GM19023 (cell line): ENCODE data around the gene SEMA4D.
"Not testable (repeated sequence)": the region's sequence is repeated elsewhere in the genome, so short reads cannot be mapped to it uniquely, and the experiment has no call there.

ENCODE experiments used
- ATAC-seq: cut with Tn5 transposase; IDR thresholded peaks from one replicate; pipeline ENCODE4 v1.9.1; 2021; ENCODE audit warnings: mild to moderate bottlenecking, moderate library complexity; ENCODE audit not compliant: unreplicated experiment

Gene SEMA4D

DNA sequence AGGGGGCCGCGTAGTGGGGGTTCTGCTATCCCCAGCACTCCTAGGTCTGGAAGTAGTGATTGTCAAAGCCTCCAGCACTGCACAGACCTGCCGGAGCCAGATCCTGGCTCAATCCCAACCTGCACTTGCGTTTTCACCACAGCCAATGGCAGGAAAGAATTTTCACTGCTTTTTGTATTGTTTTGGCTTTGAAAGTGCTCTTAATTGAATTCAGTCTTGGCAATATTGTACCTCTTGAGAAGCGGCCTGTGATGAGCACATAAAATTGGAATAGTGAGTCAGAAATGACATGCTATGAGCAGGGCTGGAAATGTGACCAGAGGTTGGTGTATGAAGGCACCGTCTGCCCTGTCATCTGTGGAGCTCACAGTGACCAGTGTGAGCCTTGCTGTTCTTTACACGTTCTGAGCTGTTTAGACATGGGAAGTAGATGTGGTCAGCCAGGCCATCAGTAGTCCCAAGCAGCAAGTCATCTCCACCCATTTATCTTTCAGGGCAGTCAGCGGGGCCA, 138.1 kb downstream of the SEMA4D start:
- no peak for ATAC-seq

DNA sequence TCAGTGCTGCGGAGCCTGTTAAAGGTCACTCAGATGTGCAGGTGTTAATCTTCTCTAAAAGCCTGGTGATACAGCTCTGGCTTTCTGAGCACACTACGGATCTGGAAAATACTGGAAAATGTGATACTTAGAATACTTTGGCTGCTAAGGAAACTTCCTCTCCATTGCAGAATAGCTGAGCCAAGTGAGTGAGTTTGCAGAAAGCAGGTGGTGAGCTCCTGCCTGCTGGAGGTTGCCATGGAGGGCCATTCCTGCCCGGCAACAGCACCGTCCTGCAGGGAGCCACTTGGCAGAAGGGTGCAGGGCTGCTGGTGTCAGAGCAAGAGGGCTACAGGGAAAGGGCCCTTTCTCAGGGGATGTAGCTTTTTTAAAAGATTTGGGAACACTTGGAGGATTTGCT, 138.9 kb downstream of the SEMA4D start:
- ATAC-seq, result no peak

DNA sequence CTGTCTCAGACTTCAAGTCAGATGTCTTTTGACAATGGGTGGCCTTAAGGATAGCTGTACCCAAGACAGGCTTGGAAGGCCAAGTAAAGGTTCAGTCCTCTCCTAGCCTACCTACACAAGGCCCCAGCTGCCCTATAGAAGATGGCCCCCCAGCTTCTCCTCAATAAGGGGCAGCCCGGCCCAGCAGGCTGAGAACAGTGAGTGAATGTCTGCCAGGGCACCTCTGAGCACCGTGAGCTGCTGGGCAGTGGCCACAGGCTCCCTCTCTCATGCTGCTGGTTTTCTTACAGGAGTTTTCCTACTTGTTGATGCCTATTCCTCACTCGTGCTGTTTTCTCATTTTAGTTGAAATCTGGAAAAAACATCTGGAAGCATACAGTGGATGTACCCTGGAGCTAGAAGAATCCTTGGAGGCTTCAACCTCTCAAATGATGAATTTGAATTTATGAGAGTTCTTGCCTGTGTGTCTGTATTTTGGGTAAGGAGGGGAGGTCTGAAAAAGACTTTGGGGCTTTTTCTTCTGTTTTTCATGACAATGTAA, 139.5 kb downstream of the SEMA4D start:
- ATAC-seq, result no peak

DNA sequence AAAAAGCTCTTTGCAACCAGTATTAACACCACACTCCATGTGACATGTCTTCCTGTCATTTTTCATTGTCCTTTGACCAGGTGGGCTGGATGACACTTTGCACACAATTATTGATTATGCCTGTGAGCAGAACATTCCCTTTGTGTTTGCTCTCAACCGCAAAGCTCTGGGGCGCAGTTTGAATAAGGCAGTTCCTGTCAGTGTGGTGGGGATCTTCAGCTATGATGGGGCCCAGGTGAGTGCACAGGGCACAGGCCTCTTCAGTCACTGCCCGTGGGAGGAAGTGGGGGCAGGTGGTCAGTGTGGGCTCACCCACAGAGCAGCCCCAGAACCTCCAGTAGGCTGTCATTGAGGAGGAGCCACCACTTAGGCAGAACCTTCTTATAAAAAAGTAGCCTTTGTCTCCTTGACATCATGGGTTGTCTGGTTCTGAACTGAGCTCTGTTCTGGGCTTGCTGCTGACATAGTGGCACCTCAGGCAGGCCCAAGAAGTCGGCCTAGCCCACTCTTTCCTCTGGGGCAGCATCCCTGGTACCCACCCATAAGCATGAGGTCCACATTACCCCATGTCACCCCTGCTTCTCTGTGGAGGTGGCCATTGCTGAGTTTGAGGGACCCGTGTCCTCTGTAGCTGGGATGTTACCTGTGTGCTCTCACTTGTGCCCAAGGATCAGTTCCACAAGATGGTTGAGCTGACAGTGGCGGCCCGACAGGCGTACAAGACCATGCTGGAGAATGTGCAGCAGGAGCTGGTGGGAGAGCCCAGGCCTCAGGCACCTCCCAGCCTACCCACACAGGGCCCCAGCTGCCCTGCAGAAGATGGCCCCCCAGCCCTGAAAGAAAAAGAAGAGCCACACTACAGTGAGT, 140.3 kb downstream of the SEMA4D start:
- no peak for ATAC-seq

DNA sequence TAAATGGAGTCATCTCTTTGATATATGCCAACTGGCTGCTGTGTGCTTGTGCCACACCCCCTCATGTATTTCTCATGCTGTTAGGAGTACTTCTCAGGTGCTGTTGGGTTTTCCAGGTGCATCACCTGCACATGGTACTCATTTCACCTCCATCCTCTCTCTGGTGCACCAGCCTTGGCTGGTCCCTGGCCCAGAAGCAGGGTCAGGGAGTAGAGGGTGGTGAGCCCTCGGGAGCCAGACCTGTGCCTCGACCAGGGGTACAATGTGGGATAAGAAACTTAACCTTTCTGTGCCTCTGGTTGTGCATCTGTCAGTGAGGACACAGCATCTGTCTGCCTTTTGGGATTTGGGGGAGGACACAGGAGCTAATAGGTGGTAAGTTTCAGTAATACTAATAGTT, 141.1 kb downstream of the SEMA4D start:
- no peak for ATAC-seq

DNA sequence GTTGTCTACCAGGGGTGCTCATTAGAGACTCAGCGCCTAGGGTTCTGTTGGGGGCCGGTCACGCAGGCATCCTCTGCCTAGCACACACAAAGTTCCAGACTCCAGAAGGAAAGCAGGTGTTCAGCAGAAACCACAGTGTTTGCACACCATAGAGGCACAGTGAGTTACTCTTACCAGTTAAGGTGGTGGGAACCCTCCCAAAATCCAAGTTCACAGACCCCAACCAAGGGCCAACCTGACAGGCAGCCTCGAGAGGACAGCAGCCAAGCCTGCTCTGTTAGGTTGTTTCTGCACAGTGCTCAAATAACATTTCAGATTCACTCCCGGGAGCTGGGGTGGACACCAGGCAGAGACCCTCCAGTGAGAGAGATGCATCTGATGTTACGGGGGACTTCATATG, 143.4 kb downstream of the SEMA4D start:
- ATAC-seq, result no peak

DNA sequence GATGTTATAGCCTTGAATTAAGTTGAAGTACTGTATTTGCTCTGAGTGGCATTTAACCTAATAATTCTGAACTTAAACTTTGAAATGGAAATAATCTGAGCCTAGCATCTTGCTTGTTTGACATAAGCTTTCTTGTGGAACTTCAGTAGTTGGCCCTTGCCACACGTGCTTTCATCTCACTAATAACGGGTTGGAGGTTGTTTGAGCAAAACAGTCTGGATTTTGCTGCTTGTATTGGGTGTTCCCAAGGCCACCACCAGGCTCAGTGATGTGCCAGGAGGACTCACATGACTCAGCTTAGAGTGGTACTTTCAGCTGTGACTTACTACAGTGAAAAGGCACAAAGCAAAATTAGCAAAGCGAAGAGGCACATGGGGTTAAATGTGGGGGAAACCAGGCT, 143.9 kb downstream of the SEMA4D start:
- ATAC-seq, result no peak

DNA sequence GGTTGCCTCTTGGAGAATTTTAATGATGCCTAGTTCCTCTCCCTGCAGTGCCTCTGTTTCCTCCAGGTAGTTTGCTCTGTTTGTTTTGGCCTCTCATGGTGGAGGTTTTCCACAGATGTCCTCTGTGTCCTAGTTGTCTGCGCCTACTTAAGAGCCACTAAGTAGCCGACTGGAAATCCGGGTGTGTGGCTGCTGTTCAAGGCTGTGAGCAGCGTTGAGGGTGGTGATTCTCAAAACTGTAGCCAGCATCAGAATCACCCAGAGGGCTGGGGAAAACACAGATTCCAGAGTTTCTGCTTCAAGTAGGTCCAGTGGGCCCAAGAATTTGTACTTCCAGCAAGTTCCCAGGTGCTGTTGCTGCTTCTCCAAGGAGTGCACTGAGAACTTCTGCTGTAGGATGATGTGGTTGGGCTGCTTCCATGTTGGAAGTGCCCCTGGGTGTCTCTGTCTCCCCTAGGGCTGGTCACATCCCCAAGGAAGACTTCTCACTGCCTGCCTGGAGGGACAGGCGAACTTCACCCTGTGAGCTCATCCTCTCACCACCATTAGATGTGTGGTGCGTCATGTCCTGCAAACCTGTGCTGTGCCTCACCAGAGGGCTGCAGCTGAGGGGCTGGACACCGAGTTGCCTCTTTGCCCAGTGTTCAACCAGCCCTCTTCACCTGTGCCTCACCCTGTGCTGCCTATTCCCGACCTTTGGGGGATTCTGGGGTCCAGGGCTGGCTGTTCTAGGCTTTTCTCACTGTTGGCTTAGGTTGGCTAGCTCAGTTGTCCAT, 144.9 kb downstream of the SEMA4D start:
- no peak for ATAC-seq

DNA sequence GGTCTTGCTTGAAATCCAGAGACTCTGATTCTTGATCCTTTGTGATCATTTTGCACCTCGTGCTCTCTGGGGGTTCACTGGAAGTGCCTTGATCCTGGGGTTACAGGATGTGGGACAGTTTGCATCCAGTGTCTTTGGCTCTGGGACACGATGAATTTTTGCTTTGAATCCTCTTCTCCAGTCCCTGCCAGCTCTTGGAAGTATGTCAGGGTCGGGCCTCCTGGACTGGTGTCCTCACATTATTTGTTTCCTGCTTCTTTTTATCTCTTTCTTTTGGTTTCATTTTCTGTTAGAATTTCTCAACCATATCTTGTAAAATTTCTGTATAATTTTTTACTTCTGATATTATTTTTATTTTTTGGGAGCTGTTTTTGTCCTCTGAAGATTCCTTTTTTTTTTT, 145.5 kb downstream of the SEMA4D start:
- ATAC-seq, result no peak

DNA sequence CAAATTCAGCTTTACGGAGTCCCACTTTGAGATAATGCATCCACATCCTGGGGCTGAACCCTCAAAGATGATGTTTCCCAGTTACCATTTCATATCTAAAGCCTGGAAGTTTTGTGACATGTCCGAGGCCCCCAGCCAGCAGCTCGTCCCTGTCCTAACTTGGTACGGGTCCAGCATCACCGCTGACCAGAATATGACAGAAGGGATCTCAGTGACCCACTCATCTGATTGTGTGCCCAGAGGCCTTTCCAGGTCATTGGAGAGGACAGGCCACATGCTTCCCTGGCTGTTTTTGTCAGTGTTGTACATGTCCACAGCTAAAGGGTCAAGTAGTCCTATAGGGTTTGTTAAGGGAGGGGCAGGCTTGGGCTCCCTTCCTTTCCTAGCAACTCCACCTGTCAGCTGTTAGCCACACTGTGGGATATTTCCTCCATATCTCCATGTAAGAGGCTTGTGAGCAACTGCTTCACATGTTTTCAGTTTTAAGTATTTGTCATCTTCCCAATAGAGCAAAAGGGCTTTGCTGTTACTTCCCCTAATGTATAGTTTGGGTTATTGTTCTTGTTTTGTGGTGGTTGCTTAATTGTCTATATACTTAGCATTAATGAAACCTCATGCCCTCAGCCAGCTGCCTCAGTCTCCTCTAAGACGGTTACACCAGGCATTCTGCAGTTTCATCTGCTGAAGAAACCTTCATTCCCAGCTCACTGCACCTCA, 146.2 kb downstream of the SEMA4D start:
- ATAC-seq, result no peak

DNA sequence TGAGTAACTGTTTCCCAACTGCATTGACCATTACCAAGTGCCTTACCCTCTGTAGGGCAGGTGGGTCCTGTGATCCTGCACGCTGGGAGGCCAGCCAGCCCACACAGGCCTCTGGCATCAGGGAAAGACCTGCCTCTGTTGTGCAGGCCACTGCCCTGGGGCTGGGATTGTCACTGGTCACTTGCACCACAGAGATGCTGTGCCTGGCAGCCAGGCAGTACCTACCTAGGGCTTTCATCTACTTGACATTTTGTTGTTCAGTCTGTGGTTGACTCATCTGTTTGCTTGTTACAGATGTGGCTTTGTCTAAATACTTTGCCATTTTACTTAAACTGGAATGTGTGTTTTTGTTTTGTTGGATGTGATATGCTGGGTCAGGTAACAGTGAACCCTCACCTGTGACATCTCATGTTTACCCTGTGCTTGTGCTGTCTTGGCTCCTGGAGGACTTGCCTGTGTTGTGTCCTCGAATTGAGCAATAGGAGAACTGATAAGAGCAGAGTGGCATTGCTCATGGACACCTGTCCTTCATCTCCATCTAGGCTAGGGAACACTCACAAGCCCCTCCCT, 146.8 kb downstream of the SEMA4D start:
- no peak for ATAC-seq

DNA sequence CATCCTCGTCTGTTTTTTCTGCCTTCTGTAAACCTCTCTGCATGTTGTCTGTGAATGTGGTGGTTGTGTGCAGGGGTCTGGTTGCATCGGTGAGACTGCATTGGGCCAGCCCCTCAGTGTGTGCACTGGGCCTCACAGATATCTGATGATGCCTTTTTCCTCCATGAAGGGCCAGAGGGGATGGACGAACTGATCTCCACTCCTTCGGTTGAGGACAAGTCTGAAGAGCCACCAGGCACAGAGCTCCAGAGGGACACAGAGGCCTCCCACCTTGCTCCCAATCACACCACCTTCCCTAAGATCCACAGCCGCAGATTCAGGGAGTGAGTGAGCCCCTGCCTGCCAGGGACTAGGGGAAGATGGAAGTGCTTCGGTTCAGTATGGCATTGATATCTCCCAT, 148.3 kb downstream of the SEMA4D start:
- ATAC-seq, result no peak

DNA sequence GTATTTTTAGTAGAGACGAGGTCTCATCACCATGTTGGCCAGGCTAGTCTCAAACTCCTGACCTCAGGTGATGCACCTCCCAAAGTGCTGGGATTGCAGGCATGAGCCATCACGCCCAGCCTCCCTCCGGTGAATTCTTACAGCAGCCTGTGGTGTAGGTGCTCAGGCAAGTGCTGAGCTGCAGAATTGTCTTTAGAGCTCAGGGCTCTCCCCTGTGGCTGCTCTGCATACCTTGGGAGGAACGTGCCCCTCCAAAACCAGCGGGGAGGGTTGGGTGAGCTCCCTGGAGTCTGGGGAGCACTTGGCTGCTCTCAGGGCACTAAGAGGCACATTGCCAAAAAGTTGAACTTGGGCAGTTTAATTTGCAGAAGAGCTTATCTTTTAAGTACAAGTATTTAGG, 150.3 kb downstream of the SEMA4D start:
- ATAC-seq, result no peak

DNA sequence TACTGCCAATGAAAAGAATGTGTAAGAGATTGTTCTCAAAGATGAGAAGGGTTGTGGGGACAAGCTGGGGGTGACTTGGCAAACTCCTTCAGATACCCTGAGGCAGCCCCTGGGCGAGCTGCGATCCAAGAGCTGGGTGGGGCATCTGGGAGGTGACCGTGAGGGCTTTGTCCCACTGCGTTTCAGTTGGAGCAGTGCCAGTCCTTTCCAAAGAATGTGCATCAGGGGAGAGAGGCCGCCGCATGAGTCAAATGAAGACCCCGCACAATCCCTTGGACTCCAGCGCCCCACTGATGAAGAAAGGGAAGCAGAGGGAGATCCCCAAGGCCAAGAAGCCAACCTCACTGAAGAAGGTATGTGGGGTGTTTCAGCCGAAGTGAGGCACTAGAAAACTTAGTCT, 151.2 kb downstream of the SEMA4D start:
- no peak for ATAC-seq

DNA sequence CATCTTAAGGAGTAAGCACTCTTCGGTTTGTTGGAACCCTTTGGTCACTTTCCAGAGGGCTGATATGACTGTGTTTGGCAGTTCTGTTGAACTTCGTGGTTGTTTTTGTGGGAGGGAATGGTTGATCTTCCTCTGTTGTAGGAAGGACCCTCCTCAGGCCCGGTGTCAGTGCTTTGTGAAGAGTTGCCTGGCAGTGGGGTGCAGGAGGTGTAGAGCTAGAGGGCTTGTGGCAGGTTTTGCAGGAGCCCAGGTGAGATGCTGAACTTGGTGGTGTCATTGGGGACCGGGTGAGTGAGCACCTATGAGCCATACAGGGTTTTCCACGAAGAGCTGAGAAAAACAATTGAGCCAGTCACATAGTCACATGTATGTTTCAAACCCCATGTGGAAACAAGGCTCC, 152.4 kb downstream of the SEMA4D start:
- ATAC-seq, result no peak

DNA sequence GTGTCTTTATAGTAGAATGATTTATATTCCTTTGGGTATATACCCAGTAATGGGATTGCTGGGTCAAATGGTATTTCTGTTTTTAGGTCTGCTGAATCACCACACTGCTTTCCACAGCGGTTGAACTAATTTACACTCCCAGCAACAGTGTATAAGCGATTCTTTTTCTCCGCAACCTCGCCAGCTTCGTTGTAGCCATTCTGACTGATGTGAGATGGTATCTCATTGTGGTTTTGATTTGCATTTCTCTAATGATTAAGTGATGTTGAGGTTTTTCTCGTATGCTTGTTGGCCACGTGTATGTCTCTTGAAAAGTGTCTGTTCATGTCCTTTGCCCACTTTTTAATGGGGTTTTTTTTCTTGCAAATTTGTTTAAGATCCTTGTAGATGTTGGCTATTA, 154.1 kb downstream of the SEMA4D start:
- ATAC-seq, result not testable (repeated sequence)

DNA sequence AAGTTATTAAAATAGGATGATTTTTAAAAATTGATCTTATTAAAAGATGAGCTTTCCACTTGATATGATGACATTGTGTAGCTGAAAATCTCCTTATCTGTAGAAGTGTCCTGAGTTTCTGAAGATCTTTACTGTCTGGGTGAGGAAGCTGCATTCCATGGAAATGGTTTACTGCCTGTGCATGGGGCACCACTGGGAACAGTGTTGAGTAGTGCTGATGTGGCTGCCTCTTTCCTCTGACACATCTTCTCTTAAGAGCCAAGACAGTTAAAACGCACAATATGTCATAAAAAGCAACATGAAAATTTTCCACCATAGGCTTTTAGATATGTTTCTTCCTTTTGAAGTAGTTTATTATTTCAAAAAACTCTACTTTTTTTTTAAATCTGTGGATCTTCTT, 155.0 kb downstream of the SEMA4D start:
- ATAC-seq, result no peak

DNA sequence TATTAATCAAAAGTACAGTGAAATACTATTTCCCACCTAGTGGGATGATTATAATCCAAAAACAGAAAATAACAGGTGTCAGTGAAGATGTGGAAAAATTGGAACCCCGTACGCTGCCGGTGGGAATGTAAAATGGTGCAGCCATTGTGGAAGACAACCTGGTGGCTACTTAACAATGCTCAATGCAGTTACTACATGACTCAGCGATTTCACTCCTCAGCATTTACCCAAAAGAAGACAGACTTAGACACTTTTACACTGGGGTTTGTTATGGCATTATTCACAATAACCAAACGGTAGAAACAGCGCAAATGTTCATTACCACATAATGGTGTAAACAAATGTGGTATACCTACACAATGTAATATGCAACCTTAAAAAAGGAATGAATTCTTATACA, 155.7 kb downstream of the SEMA4D start:
- ATAC-seq, result no peak

DNA sequence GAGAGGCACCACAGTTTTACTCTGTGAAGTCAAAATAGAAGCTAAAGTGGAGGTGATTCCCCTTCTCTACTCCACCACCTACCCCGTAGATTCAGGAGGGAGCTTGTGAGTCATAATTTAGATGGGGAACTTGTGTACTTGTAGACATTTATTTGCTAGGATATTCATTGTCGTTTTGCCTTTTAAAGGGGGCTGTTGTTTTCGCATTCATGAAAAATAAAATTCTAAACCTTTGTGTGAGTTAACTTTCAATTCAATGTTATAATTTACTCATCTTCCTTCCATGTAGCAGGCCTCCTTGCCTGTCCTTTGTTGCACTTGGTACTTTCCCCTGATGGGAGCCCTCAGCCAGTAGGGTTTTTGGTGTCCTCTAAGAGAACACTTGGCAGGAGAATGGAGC, 157.6 kb downstream of the SEMA4D start:
- peak; percentile 82 for ATAC-seq

DNA sequence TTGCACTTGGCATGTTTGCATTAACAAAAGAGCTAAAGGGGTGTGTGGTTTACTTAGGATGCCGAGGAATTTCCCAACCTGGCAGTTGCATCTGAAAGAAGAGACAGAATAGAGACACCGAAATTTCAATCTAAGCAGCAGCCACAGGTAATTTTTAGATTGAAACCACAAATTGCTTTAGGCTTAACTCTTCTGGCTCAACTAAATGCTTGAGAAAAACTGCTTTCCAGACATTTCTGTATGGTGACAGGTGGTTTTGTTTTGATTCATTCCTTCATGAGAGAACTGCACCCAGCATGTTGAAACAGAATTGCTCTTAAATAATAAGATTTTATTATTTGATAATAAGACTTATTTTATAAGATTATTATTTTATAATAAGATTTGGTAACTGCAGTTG, 158.1 kb downstream of the SEMA4D start:
- ATAC-seq, result no peak

DNA sequence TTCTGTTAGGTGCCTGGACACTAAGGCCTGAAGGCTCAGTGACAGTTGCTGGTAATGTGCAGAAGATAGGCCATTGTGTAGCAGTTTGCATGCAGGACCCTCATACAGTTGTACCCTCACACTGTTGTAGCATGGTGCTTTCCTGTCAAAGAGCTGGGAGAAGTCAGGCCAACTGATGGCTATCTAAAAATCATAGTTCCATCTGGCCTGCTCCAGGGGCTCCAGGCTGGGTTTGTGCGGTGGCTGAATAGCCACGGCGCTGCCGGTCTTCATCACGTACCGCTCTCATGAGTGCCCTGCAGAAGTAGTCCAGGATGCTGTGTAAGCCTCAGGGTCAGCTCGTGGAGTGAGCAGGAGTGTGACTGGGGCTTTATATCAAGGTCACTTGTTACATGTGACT, 167.4 kb downstream of the SEMA4D start:
- ATAC-seq, result no peak
